GM23338 (cell line): ENCODE data around the gene HSPA12B. TPM values are rescaled to one million over a fixed set of nuclear protein-coding genes. Genes with fewer than 3 reads are reported as not detected.

Source experiments
- ATAC-seq: fragments of 200-7000 bp; cut with Tn5 transposase; 3 replicates; pipeline ENCODE4 v1.9.1; 2020
- DNase-seq: peaks from one replicate; pipeline ENCODE4 v3.0.0-alpha.2; 2015; ENCODE audit warnings: low spot score
- H2AFZ ChIP-seq: fragments of 200-600 bp; sonication (generic); 2 replicates; pipeline ENCODE4 v1.8.0; 2016; ENCODE audit warnings: antibody characterized with exemption, mild to moderate bottlenecking, moderate library complexity
- H3F3A ChIP-seq: fragments of 200-600 bp; sonication (generic); replicated peaks from 2 replicates; pipeline ENCODE4 v1.8.0; 2017; ENCODE audit warnings: antibody characterized with exemption, mixed run types, low read depth
- H3K27ac ChIP-seq: fragments of 200-600 bp; sonication (generic); 2 replicates; pipeline ENCODE4 v1.6.1; 2016; ENCODE audit warnings: low read depth
- H3K27me3 ChIP-seq: fragments of 200-600 bp; sonication (generic); 2 replicates; pipeline ENCODE4 v1.8.0; 2016; ENCODE audit warnings: mild to moderate bottlenecking, mixed run types, moderate library complexity; ENCODE audit not compliant: insufficient read depth
- H3K36me3 ChIP-seq: fragments of 200-600 bp; sonication (generic); 2 replicates; pipeline ENCODE4 v1.8.0; 2016; ENCODE audit warnings: mild to moderate bottlenecking; ENCODE audit not compliant: insufficient read depth
- H3K4me1 ChIP-seq: fragments of 200-600 bp; sonication (generic); 2 replicates; pipeline ENCODE4 v1.8.0; 2016; ENCODE audit warnings: mild to moderate bottlenecking, moderate library complexity; ENCODE audit not compliant: insufficient read depth
- H3K4me2 ChIP-seq: fragments of 200-600 bp; sonication (generic); 2 replicates; pipeline ENCODE4 v1.7.1; 2017; ENCODE audit warnings: mixed run types
- H3K4me3 ChIP-seq: fragments of 200-600 bp; sonication (generic); 2 replicates; pipeline ENCODE4 v1.6.1; 2016; ENCODE audit warnings: mixed run types
- H3K79me2 ChIP-seq: fragments of 200-600 bp; sonication (generic); replicated peaks from 2 replicates; pipeline ENCODE4 v1.8.0; 2017; ENCODE audit warnings: mild to moderate bottlenecking; ENCODE audit not compliant: insufficient read depth
- H3K9me2 ChIP-seq: fragments of 200-600 bp; sonication (generic); 2 replicates; pipeline ENCODE4 v1.8.0; 2017; ENCODE audit not compliant: insufficient read depth
- H4K20me1 ChIP-seq: fragments of 200-600 bp; sonication (generic); replicated peaks from 2 replicates; pipeline ENCODE4 v1.8.0; 2017; ENCODE audit warnings: mild to moderate bottlenecking; ENCODE audit not compliant: insufficient read depth
- H3K27ac Mint-ChIP-seq: 2 replicates; pipeline ENCODE4 v1.8.0; 2020; ENCODE audit warnings: inconsistent platforms, mild to moderate bottlenecking, moderate library complexity, mixed read lengths
- H3K27me3 Mint-ChIP-seq: 3 replicates; pipeline ENCODE4 v1.8.0; 2022; ENCODE audit warnings: low read depth, mild to moderate bottlenecking, moderate library complexity, mixed read lengths, inconsistent platforms; ENCODE audit not compliant: insufficient read depth, poor library complexity
- H3K36me3 Mint-ChIP-seq: 3 replicates; pipeline ENCODE4 v1.8.0; 2021; ENCODE audit warnings: low read depth, mild to moderate bottlenecking, inconsistent platforms, moderate library complexity, mixed read lengths
- H3K4me1 Mint-ChIP-seq: 3 replicates; pipeline ENCODE4 v1.8.0; 2020; ENCODE audit warnings: mild to moderate bottlenecking, inconsistent platforms, mixed read lengths
- H3K4me3 Mint-ChIP-seq: 3 replicates; pipeline ENCODE4 v1.8.0; 2021; ENCODE audit warnings: moderate library complexity, mild to moderate bottlenecking, inconsistent platforms, mixed read lengths
- H3K9me3 Mint-ChIP-seq: 3 replicates; pipeline ENCODE4 v1.8.0; 2020; ENCODE audit warnings: moderate library complexity, mild to moderate bottlenecking, inconsistent platforms, mixed read lengths
- CREB1 ChIP-seq: fragments of 250-450 bp; sonication (Bioruptor Pico); IDR thresholded peaks from 2 replicates; pipeline ENCODE4 v1.5.0; 2020; ENCODE audit warnings: low read depth, mild to moderate bottlenecking, moderate library complexity
- CTCF ChIP-seq, 2 experiments: fragments of 200-600 bp in 1 of 2; sonication (generic) in 1 of 2; conservative IDR thresholded peaks; 2 replicates each; pipeline versions ENCODE4 v1.5.1 to v1.6.1; 2016 to 2017; ENCODE audit warnings: antibody characterized with exemption in 2 of 2, low read depth in 2 of 2, mild to moderate bottlenecking in 2 of 2, moderate library complexity in 1 of 2
- ETS1 ChIP-seq: IDR thresholded peaks from 2 replicates; pipeline ENCODE4 v1.6.1; 2016; ENCODE audit warnings: antibody characterized with exemption
- EZH2 ChIP-seq: fragments of 200-600 bp; sonication (generic); IDR thresholded peaks from one replicate; pipeline ENCODE4 v1.8.0; 2017; ENCODE audit warnings: antibody characterized with exemption, mild to moderate bottlenecking, low read depth; ENCODE audit not compliant: unreplicated experiment
- EZH2phosphoT487 ChIP-seq: fragments of 200-600 bp; sonication (generic); IDR thresholded peaks from one replicate; pipeline ENCODE4 v1.8.1; 2018; ENCODE audit warnings: antibody characterized with exemption; ENCODE audit not compliant: unreplicated experiment
- JUNB ChIP-seq: IDR thresholded peaks from one replicate; pipeline ENCODE4 v1.6.1; 2016; ENCODE audit warnings: antibody characterized with exemption; ENCODE audit not compliant: unreplicated experiment
- NANOG ChIP-seq: IDR thresholded peaks from 2 replicates; pipeline ENCODE4 v1.6.1; 2016; ENCODE audit warnings: antibody characterized with exemption, borderline replicate concordance
- POLR2AphosphoS5 ChIP-seq: IDR thresholded peaks from 2 replicates; pipeline ENCODE4 v1.6.1; 2016; ENCODE audit warnings: antibody characterized with exemption, low read depth
- REST ChIP-seq: IDR thresholded peaks from one replicate; pipeline ENCODE4 v1.6.1; 2018; ENCODE audit warnings: antibody characterized with exemption; ENCODE audit not compliant: unreplicated experiment
- STAT1 ChIP-seq: IDR thresholded peaks from one replicate; pipeline ENCODE4 v1.6.1; 2016; ENCODE audit warnings: antibody characterized with exemption; ENCODE audit not compliant: unreplicated experiment
- ZNF114 ChIP-seq: fragments of 250-450 bp; sonication (Bioruptor Pico); IDR thresholded peaks from 2 replicates; pipeline ENCODE4 v1.5.0; 2020; ENCODE audit warnings: mild to moderate bottlenecking, moderate library complexity
- ZNF331 ChIP-seq: fragments of 250-450 bp; sonication (Bioruptor Pico); IDR thresholded peaks from 2 replicates; pipeline ENCODE4 v1.5.0; 2020; ENCODE audit warnings: low read depth, mild to moderate bottlenecking, moderate library complexity
- ZNF462 ChIP-seq: fragments of 250-450 bp; sonication (Bioruptor Pico); IDR thresholded peaks from 2 replicates; pipeline ENCODE4 v1.5.0; 2020; ENCODE audit warnings: mild to moderate bottlenecking, moderate library complexity
- polyA plus RNA-seq: library from polyadenylated mRNA; unstranded; fragments of >200 nt; fragmentation: Nextera tagmentation; extraction: Ambion mirVana; gene quantifications from 2 replicates; pipeline ENCODE4 v1.2.1, GENCODE V29; 2016
- total RNA-seq: library from RNA; depleted of rRNA; stranded (reverse); fragments of >200 nt; shearing (Covaris generic); gene quantifications from 2 replicates; pipeline ENCODE4 v1.2.3, GENCODE V29; 2014

The HSPA12B gene
- total and polyA plus RNA-seq, 2 experiments from 2014 or later = 2.8 to 6.5 TPM

GRCh38 chr20:3734111-3734843, 1.8 kb downstream of the HSPA12B start:
- Mint-ChIP-seq H3K4me1 (peaks cover 17% of the 10 kb centered on the region), H3K27ac (no peak overlapping the region), H3K9me3 (no peaks in the 10 kb centered on the region; the same call in 2 of the 3 replicates), H3K4me3 (no peak overlapping the region), H3K36me3 (no peaks in the 10 kb centered on the region; the same call in 2 of the 3 replicates), H3K27me3 (peaks cover 23% of the 10 kb centered on the region)
- ATAC-seq (no peak), DNase-seq (no peak)
- Histone ChIP-seq H3K27ac (no peak overlapping the region), H3K36me3 (no peaks in the 10 kb centered on the region), H3K4me1 (peaks cover 13% of the 10 kb centered on the region), H3K79me2 (no peaks in the 10 kb centered on the region), H3K4me2 (no peak overlapping the region), H4K20me1 (no peaks in the 10 kb centered on the region), H3K4me3 (no peak overlapping the region), H3K27me3 (peaks cover 29% of the 10 kb centered on the region), H3K9me2 (no peaks in the 10 kb centered on the region), H2AFZ (no peak overlapping the region), H3F3A (no peaks in the 10 kb centered on the region)
- TF ChIP-seq POLR2AphosphoS5 = no peak
- TF ChIP-seq ZNF331 (CRISPR knock-in tag) = no peak
- TF ChIP-seq ETS1 = no peak
- no peak for TF ChIP-seq EZH2phosphoT487
- no peak for TF ChIP-seq CREB1 (CRISPR knock-in tag)
- TF ChIP-seq REST = no peak
- TF ChIP-seq JUNB = no peak
- TF ChIP-seq CTCF (conservative IDR thresholded peaks at IDR 0.05; ENCODE audit: low read depth in 2 of 2) = no peak
- TF ChIP-seq NANOG = no peak
- no peak for TF ChIP-seq EZH2
- no peak for TF ChIP-seq ZNF462 (CRISPR knock-in tag)
- TF ChIP-seq ZNF114 (CRISPR knock-in tag) = no peak
- TF ChIP-seq STAT1 = no peak
